ENCODE data around the gene OTP.
"Not testable (repeated sequence)": the region's sequence is repeated elsewhere in the genome, so short reads cannot be mapped to it uniquely, and the experiment has no call there.

OTP gene

GRCh38 chr5:77608927-77609326 lies 29.6 kb downstream of the OTP start:
- not testable (repeated sequence) for DNase-seq (ENCODE audit: low read depth in 2 of 2)

- DNase-seq (ENCODE audit: low read depth in 2 of 2) = no peak
Observed at GRCh38 chr5:77607324-77607723, 31.2 kb downstream of the OTP start.

GRCh38 chr5:77606279-77606678 lies 32.2 kb downstream of the OTP start:
- DNase-seq (ENCODE audit: low read depth in 2 of 2) = no peak

- DNase-seq (ENCODE audit: low read depth in 2 of 2) = no peak
Observed at GRCh38 chr5:77599679-77600078, 38.8 kb downstream of the OTP start.

GRCh38 chr5:77590347-77590746 lies 48.2 kb downstream of the OTP start:
- no peak for DNase-seq (ENCODE audit: low read depth in 2 of 2)

- no peak for DNase-seq (ENCODE audit: low read depth in 2 of 2)
Observed at GRCh38 chr5:77588175-77588574, 50.3 kb downstream of the OTP start.

GRCh38 chr5:77586101-77586500 lies 52.4 kb downstream of the OTP start:
- no peak for DNase-seq (ENCODE audit: low read depth in 2 of 2)

- DNase-seq (ENCODE audit: low read depth in 2 of 2) = not testable (repeated sequence)
Observed at GRCh38 chr5:77582143-77582542, 56.4 kb downstream of the OTP start.

Data from stimulated activated CD8-positive, alpha-beta memory T cell treated with anti-CD3 and anti-CD28 coated beads, Interleukin-7, amount 100 ng/mL, for 4 hours (primary cell).